SK-N-SH (cell line): ENCODE results near the gene OAS1. TPM values are rescaled to one million over a fixed set of nuclear protein-coding genes. Genes with fewer than 3 reads are reported as not detected.

ENCODE experiments used
- CTCF ChIA-PET: fragments of 300-600, 350-600 bp; formaldehyde crosslinking; extraction: SDS; loops from one replicate; lab custom pipeline; 2021; lab: Yijun Ruan, JAX
- POLR2A ChIA-PET: fragments of 350-600 bp; sonication (Branson Sonifier 250); formaldehyde crosslinking; extraction: SDS; loops from one replicate; lab custom pipeline; 2020; ENCODE audit warnings: antibody characterized with exemption, inconsistent platforms; lab: Yijun Ruan, JAX
- DNase-seq: peaks from one replicate; pipeline ENCODE4 v3.0.0; 2012
- H2AFZ ChIP-seq: fragments of 200-600 bp; sonication (generic); 2 replicates; pipeline ENCODE4 v1.8.1; 2016; ENCODE audit warnings: antibody characterized with exemption, mild to moderate bottlenecking, low read depth
- H3F3A ChIP-seq: fragments of 200-600 bp; sonication (generic); replicated peaks from 2 replicates; pipeline ENCODE3; 2016; ENCODE audit warnings: antibody characterized with exemption, mild to moderate bottlenecking; ENCODE audit not compliant: insufficient read depth
- H3K27ac ChIP-seq, 2 experiments: fragments of 200-500 bp in 1 of 2; fragments of 200-600 bp in 1 of 2; sonication (Bioruptor generic) in 1 of 2; sonication (generic), shearing (Covaris generic) in 1 of 2; 2 replicates each; pipeline versions ENCODE4 v1.5.1 to v1.6.1; 2014 to 2016; ENCODE audit warnings: low read depth in 2 of 2, inconsistent platforms in 1 of 2, low read length in 1 of 2, mild to moderate bottlenecking in 1 of 2, mixed read lengths in 1 of 2
- H3K27me3 ChIP-seq: fragments of 200-600 bp; sonication (generic), shearing (Covaris generic); 2 replicates; pipeline ENCODE4 v1.6.1; 2016; ENCODE audit warnings: mixed run types; ENCODE audit not compliant: insufficient read depth
- H3K36me3 ChIP-seq, 2 experiments: fragments of 200-500 bp in 1 of 2; fragments of 200-600 bp in 1 of 2; sonication (Bioruptor generic) in 1 of 2; sonication (generic) in 1 of 2; replicated peaks in 1 of 2; 2 replicates each; pipeline versions ENCODE3 to v1.5.1; 2014 to 2016; ENCODE audit warnings: low read length in 1 of 2, mild to moderate bottlenecking in 1 of 2; ENCODE audit not compliant: insufficient read depth in 2 of 2, control insufficient read depth in 1 of 2
- H3K4me1 ChIP-seq, 2 experiments: fragments of 200-500 bp in 1 of 2; fragments of 200-600 bp in 1 of 2; sonication (Bioruptor generic) in 1 of 2; sonication (generic), shearing (Covaris generic) in 1 of 2; 2 replicates each; pipeline versions ENCODE4 v1.5.1 to v1.6.1; 2014 to 2016; ENCODE audit warnings: low read depth in 1 of 2, low read length in 1 of 2, mixed run types in 1 of 2; ENCODE audit not compliant: insufficient read depth in 2 of 2, control insufficient read depth in 1 of 2
- H3K4me2 ChIP-seq: fragments of 200-600 bp; sonication (generic), shearing (Covaris generic); 2 replicates; pipeline ENCODE4 v1.6.1; 2017; ENCODE audit warnings: mixed run types
- H3K4me3 ChIP-seq, 2 experiments: fragments of 200-500 bp in 1 of 2; fragments of 200-600 bp in 1 of 2; sonication (Bioruptor generic) in 1 of 2; sonication (generic), shearing (Covaris generic) in 1 of 2; 2 replicates each; pipeline versions ENCODE4 v1.5.1 to v1.8.1; 2014 to 2016; ENCODE audit warnings: low read depth in 2 of 2, inconsistent platforms in 1 of 2, low read length in 1 of 2, mild to moderate bottlenecking in 1 of 2, mixed read lengths in 1 of 2, moderate library complexity in 1 of 2
- H3K79me2 ChIP-seq: fragments of 200-600 bp; sonication (generic); 2 replicates; pipeline ENCODE4 v1.8.1; 2017; ENCODE audit warnings: mild to moderate bottlenecking; ENCODE audit not compliant: insufficient read depth
- H3K9ac ChIP-seq: fragments of 200-600 bp; sonication (generic); 2 replicates; pipeline ENCODE4 v1.6.1; 2017; ENCODE audit warnings: mixed run types
- H3K9me2 ChIP-seq: fragments of 200-600 bp; sonication (generic); 2 replicates; pipeline ENCODE4 v1.6.1; 2017; ENCODE audit warnings: mixed run types
- H3K9me3 ChIP-seq: fragments of 200-600 bp; sonication (generic); 2 replicates; pipeline ENCODE4 v1.6.1; 2017; ENCODE audit warnings: mixed run types, mild to moderate bottlenecking, moderate library complexity
- H4K20me1 ChIP-seq: fragments of 200-600 bp; sonication (generic); 2 replicates; pipeline ENCODE4 v1.6.1; 2017; ENCODE audit warnings: mild to moderate bottlenecking, mixed run types; ENCODE audit not compliant: insufficient read depth
- CHD2 ChIP-seq: fragments of 150-350 bp; IDR thresholded peaks from 2 replicates; pipeline ENCODE4 v1.6.1; 2018; ENCODE audit warnings: low read length; ENCODE audit not compliant: partially characterized antibody
- EP300 ChIP-seq, 2 experiments: IDR thresholded peaks; 2 replicates each; pipeline versions ENCODE4 v1.4.0 to v1.6.1; 2012; ENCODE audit warnings: borderline replicate concordance in 1 of 2, low read depth in 1 of 2, low read length in 1 of 2
- EZH2phosphoT487 ChIP-seq: fragments of 200-600 bp; sonication (generic); IDR thresholded peaks from 2 replicates; pipeline ENCODE4 v1.6.1; 2017; ENCODE audit warnings: low read depth, mixed run types, mild to moderate bottlenecking, antibody characterized with exemption, moderate library complexity, borderline replicate concordance
- FOSL2 ChIP-seq: IDR thresholded peaks from 2 replicates; pipeline ENCODE4 v1.4.0; 2012; ENCODE audit warnings: low read depth, mild to moderate bottlenecking, moderate library complexity, borderline replicate concordance
- GABPA ChIP-seq: IDR thresholded peaks from 2 replicates; pipeline ENCODE4 v1.4.0; 2012; ENCODE audit warnings: low read depth, mild to moderate bottlenecking
- GATA2 ChIP-seq: sonication (generic); formaldehyde crosslinking; IDR thresholded peaks from 2 replicates; pipeline ENCODE4 v1.5.0; 2020; ENCODE audit warnings: mild to moderate bottlenecking, missing genetic modification reagents
- JUND ChIP-seq: IDR thresholded peaks from 2 replicates; pipeline ENCODE4 v1.4.0; 2012
- MEF2A ChIP-seq: IDR thresholded peaks from 2 replicates; pipeline ENCODE4 v1.4.0; 2012; ENCODE audit warnings: low read depth, borderline replicate concordance
- NRF1 ChIP-seq: IDR thresholded peaks from 2 replicates; pipeline ENCODE4 v1.6.1; 2012; ENCODE audit warnings: low read depth, mild to moderate bottlenecking, low read length
- POLR2AphosphoS5 ChIP-seq: IDR thresholded peaks from 2 replicates; pipeline ENCODE4 v1.6.1; 2012; ENCODE audit warnings: low read depth, low read length
- RCOR1 ChIP-seq: fragments of 150-350 bp; IDR thresholded peaks from 2 replicates; pipeline ENCODE4 v1.6.1; 2017; ENCODE audit warnings: antibody characterized with exemption, low read length
- RFX5 ChIP-seq: IDR thresholded peaks from 2 replicates; pipeline ENCODE4 v1.6.1; 2012; ENCODE audit warnings: mild to moderate bottlenecking, improper control_type of control experiment, low read length
- RXRA ChIP-seq: IDR thresholded peaks from 2 replicates; pipeline ENCODE4 v1.4.0; 2012; ENCODE audit warnings: low read depth, mild to moderate bottlenecking, borderline replicate concordance
- SIN3A ChIP-seq: IDR thresholded peaks from 2 replicates; pipeline ENCODE4 v1.6.1; 2012; ENCODE audit warnings: low read depth, mild to moderate bottlenecking, low read length, moderate library complexity, borderline replicate concordance
- TCF12 ChIP-seq: IDR thresholded peaks from 2 replicates; pipeline ENCODE4 v1.4.0; 2012
- YY1 ChIP-seq: IDR thresholded peaks from 2 replicates; pipeline ENCODE4 v1.4.0; 2012; ENCODE audit warnings: low read depth, mild to moderate bottlenecking
- WGBS: methylation state at CpG from one replicate; pipeline ENCODE4 v1.1.6; 2017; ENCODE audit warnings: low lambda C conversion rate; 5-methylcytosine and 5-hydroxymethylcytosine counted together
- polyA plus RNA-seq, 3 experiments: library from polyadenylated mRNA; depleted of rRNA; stranded (reverse); fragments of >200 nt; gene quantifications; 2 replicates each; pipeline ENCODE4 v1.2.3, GENCODE V29; 2012
- TF ChIP-seq, protein P1 (sequence below): IDR thresholded peaks from 2 replicates; pipeline ENCODE4 v1.4.0; 2012; ENCODE audit warnings: low read depth
- TF ChIP-seq, protein P2 (sequence below): fragments of 200-600 bp; sonication (generic); IDR thresholded peaks from 2 replicates; pipeline ENCODE4 v1.6.1; 2017; ENCODE audit warnings: antibody characterized with exemption, mild to moderate bottlenecking, moderate library complexity

The OAS1 gene
- polyA plus RNA-seq, 1 of the 3 experiments (the other 2 are of a cell fraction): 1.1 TPM

DNA sequence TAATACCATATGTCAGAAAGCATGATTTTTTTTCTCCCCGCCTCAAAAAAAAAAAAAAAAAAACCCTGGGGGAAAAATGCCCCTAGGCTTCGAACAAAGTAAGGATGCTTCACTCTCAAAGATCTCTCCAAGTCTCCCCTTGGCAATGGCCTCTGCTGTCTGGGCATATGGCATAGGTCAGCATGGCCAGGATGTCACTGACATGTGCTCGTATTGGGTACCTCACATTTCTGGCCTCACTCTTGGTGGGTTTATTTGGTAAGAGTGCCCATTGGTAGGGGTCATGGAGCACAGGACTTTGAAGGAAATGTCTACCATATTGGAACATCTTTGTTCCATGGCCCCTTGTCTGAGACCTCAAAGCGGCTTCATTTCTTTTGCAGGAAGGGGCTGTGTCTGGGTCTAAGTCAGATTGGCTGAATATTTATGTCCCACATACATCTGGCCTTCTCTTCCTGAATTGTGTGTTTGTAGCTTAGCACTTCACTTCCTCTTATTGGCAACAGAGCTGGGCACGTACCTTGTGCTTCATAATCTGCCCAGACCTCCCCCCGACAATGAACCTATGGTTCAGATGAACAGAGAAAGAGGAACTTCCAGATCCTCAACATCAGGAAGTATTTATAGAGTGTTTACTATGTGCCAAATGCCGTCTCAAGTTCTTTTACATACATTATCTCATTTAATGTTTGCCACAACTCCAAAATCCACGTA is 36.3 kb upstream of the OAS1 start:
- CTCF ChIA-PET: interaction anchor here (1.2 kb wide), 1 partner anchor 160 kb away, joined by 3 read pairs; no protein-coding TSS in a partner anchor
- TF ChIP-seq, protein P1, sequence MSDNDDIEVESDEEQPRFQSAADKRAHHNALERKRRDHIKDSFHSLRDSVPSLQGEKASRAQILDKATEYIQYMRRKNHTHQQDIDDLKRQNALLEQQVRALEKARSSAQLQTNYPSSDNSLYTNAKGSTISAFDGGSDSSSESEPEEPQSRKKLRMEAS: no peak
- TF ChIP-seq EP300 (IDR thresholded peaks at IDR 0.05; ENCODE audit: borderline replicate concordance in 1 of 2, low read depth in 1 of 2, low read length in 1 of 2) (no peak), SIN3A (no peak), RFX5 (no peak), POLR2AphosphoS5 (no peak), CHD2 (no peak)
- TF ChIP-seq, protein P2, sequence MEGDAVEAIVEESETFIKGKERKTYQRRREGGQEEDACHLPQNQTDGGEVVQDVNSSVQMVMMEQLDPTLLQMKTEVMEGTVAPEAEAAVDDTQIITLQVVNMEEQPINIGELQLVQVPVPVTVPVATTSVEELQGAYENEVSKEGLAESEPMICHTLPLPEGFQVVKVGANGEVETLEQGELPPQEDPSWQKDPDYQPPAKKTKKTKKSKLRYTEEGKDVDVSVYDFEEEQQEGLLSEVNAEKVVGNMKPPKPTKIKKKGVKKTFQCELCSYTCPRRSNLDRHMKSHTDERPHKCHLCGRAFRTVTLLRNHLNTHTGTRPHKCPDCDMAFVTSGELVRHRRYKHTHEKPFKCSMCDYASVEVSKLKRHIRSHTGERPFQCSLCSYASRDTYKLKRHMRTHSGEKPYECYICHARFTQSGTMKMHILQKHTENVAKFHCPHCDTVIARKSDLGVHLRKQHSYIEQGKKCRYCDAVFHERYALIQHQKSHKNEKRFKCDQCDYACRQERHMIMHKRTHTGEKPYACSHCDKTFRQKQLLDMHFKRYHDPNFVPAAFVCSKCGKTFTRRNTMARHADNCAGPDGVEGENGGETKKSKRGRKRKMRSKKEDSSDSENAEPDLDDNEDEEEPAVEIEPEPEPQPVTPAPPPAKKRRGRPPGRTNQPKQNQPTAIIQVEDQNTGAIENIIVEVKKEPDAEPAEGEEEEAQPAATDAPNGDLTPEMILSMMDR: no peak
- no peaks in the 10 kb centered on the region for H3K9me2 ChIP-seq
- WGBS: 37% methylated on average over 8 of the region's 8 CpGs
- no peak overlapping the region for H3K9ac ChIP-seq
- no peaks in the 10 kb centered on the region for H3F3A ChIP-seq
- H4K20me1 ChIP-seq: no peaks in the 10 kb centered on the region
- POLR2A ChIA-PET: no interaction called here
- no peak overlapping the region for H2AFZ ChIP-seq
- no peak overlapping the region for H3K4me2 ChIP-seq
- no peak overlapping the region for H3K4me3 ChIP-seq
- no peaks in the 10 kb centered on the region for H3K27me3 ChIP-seq
- no peaks in the 10 kb centered on the region for H3K79me2 ChIP-seq
- H3K27ac ChIP-seq: no peak overlapping the region; a peak in 1 of 4 replicates
- no peaks in the 10 kb centered on the region for H3K9me3 ChIP-seq
- peaks cover 0 to 7% of the 10 kb centered on the region in 2 experiments; a peak in 2 of 4 replicates for H3K4me1 ChIP-seq
- peaks cover 0 to 3% of the 10 kb centered on the region in 2 experiments for H3K36me3 ChIP-seq
- DNase-seq: no peak

DNA sequence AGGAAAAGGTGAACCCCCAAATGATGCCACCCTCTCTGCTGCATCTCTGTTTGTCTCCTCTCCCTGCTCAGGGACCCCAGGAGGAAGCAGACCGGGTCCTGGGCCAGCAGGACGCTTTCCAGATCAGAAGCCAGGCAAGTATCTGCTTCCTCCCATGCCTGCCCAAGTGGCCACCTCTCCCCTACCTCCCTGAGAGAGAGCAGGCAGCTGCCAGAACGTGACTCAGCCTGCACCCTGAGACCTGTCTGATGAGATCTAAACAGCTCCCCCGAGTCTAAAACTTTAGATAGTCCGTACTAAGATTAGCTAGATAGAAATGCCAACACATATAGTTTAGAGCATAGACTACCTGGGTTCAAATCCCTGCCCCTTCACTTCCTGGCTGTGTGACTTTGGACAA is 31.2 kb upstream of the OAS1 start:
- CTCF ChIA-PET: interaction anchor here (1.4 to 2.1 kb wide), 3 partner anchors 14 to 76 kb away, joined by 3 to 8 read pairs (median 4); no protein-coding TSS in a partner anchor
- whole genome bisulfite sequencing: 25% methylated on average over 5 of the region's 5 CpGs

More for the DNA sequence above, 31.2 kb upstream of the OAS1 start:
- no peaks in the 10 kb centered on the region for H4K20me1 ChIP-seq
- no peak overlapping the region for H3K9ac ChIP-seq
- no peaks in the 10 kb centered on the region for H3K9me2 ChIP-seq
- H2AFZ ChIP-seq: no peak overlapping the region
- H3K4me3 ChIP-seq: no peak overlapping the region
- POLR2A ChIA-PET: no interaction called here
- no peak overlapping the region; a peak in 1 of 4 replicates for H3K27ac ChIP-seq
- DNase-seq: no peak
- no peaks in the 10 kb centered on the region for H3K9me3 ChIP-seq
- H3K4me2 ChIP-seq: no peak overlapping the region
- TF ChIP-seq GATA2 (no peak), YY1 (no peak), FOSL2 (no peak), SIN3A (no peak), RXRA (no peak), POLR2AphosphoS5 (no peak), JUND (no peak), GABPA (no peak), RCOR1 (no peak), EZH2phosphoT487 (no peak), NRF1 (no peak), MEF2A (no peak), TCF12 (no peak)
- TF ChIP-seq, protein P2: no peak
- TF ChIP-seq, all 33 proteins: peak for 0
- no peaks in the 10 kb centered on the region for H3F3A ChIP-seq
- peaks cover 0 to 7% of the 10 kb centered on the region in 2 experiments for H3K36me3 ChIP-seq
- H3K4me1 ChIP-seq: peaks cover 0 to 9% of the 10 kb centered on the region in 2 experiments; a peak in 1 of 4 replicates
- H3K79me2 ChIP-seq: no peaks in the 10 kb centered on the region
- no peaks in the 10 kb centered on the region for H3K27me3 ChIP-seq
